Measurements from ENCODE around the gene SVIL. TPM values are rescaled to one million over a fixed set of nuclear protein-coding genes. Genes with fewer than 3 reads are reported as not detected.

SVIL gene
- polyA plus RNA-seq, 1 experiment, result 47.9 TPM

- ChIA-PET POLR2A (no interaction called here), CTCF (interaction anchor here (1.4 kb wide), 1 partner anchor 14 kb away, joined by 4 read pairs; no protein-coding TSS in a partner anchor)
- TF ChIP-seq CTCF (IDR thresholded peaks at IDR 0.05; ENCODE audit: low read depth, low read length), result no peak
These were observed 30.4 kb downstream of the SVIL start for GRCh38 chr10:29604291-29604825.

GRCh38 chr10:29603223-29603896 lies 31.4 kb downstream of the SVIL start:
- H3K4me3 ChIP-seq (ENCODE audit: low read depth, low read length), result no peak overlapping the region
- H3K9me3 ChIP-seq (ENCODE audit: control insufficient read depth, insufficient read depth, low read length), result peaks cover under 1% of the 10 kb centered on the region; the same call in 1 of the 2 replicates
- TF ChIP-seq CTCF (IDR thresholded peaks at IDR 0.05; ENCODE audit: low read depth, low read length), result no peak
- ChIA-PET POLR2A (no interaction called here), CTCF (no interaction called here)
- H3K27me3 ChIP-seq (ENCODE audit: control insufficient read depth, insufficient read depth, low read length), result no peaks in the 10 kb centered on the region
- no peak overlapping the region for H3K27ac ChIP-seq (ENCODE audit: low read depth, low read length)
- DNase-seq (ENCODE audit: low read depth, low spot score), result no peak

More at GRCh38 chr10:29604291-29604825, 30.4 kb downstream of the SVIL start:
- Histone ChIP-seq H3K9me3 (ENCODE audit: control insufficient read depth, insufficient read depth, low read length) (peaks cover 11% of the 10 kb centered on the region), H3K27ac (ENCODE audit: low read depth, low read length) (no peak overlapping the region), H3K27me3 (ENCODE audit: control insufficient read depth, insufficient read depth, low read length) (no peaks in the 10 kb centered on the region), H3K4me3 (ENCODE audit: low read depth, low read length) (no peak overlapping the region)
- DNase-seq (ENCODE audit: low read depth, low spot score), result no peak

- CTCF ChIA-PET, result interaction anchor here (1.6 kb wide), 1 partner anchor 11 kb away, joined by 9 read pairs; no protein-coding TSS in a partner anchor
- DNase-seq (ENCODE audit: low read depth, low spot score), result no peak
- POLR2A ChIA-PET, result interaction anchor here (0.6 kb wide), 1 partner anchor 90 kb away, joined by 9 read pairs; no protein-coding TSS in a partner anchor
These were observed 34.0 kb downstream of the SVIL start for GRCh38 chr10:29600821-29601220.

GRCh38 chr10:29600067-29600466 lies 34.7 kb downstream of the SVIL start:
- Histone ChIP-seq H3K27me3 (ENCODE audit: control insufficient read depth, insufficient read depth, low read length) (no peaks in the 10 kb centered on the region), H3K4me3 (ENCODE audit: low read depth, low read length) (no peak overlapping the region), H3K9me3 (ENCODE audit: control insufficient read depth, insufficient read depth, low read length) (no peaks in the 10 kb centered on the region), H3K27ac (ENCODE audit: low read depth, low read length) (no peak overlapping the region)
- ChIA-PET CTCF (interaction anchor here (1.5 to 2.2 kb wide), 2 partner anchors 10 to 103 kb away, joined by 3 to 9 read pairs; no protein-coding TSS in a partner anchor), POLR2A (interaction anchor here (0.6 kb wide), 1 partner anchor 91 kb away, joined by 9 read pairs; no protein-coding TSS in a partner anchor)
- DNase-seq (ENCODE audit: low read depth, low spot score), result no peak
- TF ChIP-seq CTCF (IDR thresholded peaks at IDR 0.05; ENCODE audit: low read depth, low read length), result no peak

More at GRCh38 chr10:29600821-29601220, 34.0 kb downstream of the SVIL start:
- no peaks in the 10 kb centered on the region for H3K27me3 ChIP-seq (ENCODE audit: control insufficient read depth, insufficient read depth, low read length)
- no peak overlapping the region for H3K27ac ChIP-seq (ENCODE audit: low read depth, low read length)
- TF ChIP-seq CTCF (IDR thresholded peaks at IDR 0.05; ENCODE audit: low read depth, low read length), result no peak
- H3K9me3 ChIP-seq (ENCODE audit: control insufficient read depth, insufficient read depth, low read length), result no peaks in the 10 kb centered on the region
- no peak overlapping the region for H3K4me3 ChIP-seq (ENCODE audit: low read depth, low read length)

- DNase-seq (ENCODE audit: low read depth, low spot score), result peak; percentile 37
- H3K9me3 ChIP-seq (ENCODE audit: control insufficient read depth, insufficient read depth, low read length), result no peaks in the 10 kb centered on the region
- no peaks in the 10 kb centered on the region for H3K27me3 ChIP-seq (ENCODE audit: control insufficient read depth, insufficient read depth, low read length)
- ChIA-PET POLR2A (no interaction called here), CTCF (interaction anchor here (0.6 to 2.2 kb wide), 6 partner anchors 9 to 102 kb away, joined by 3 to 9 read pairs (median 3); no protein-coding TSS in a partner anchor)
- H3K27ac ChIP-seq (ENCODE audit: low read depth, low read length), result peak overlapping the region; percentile 62
- H3K4me3 ChIP-seq (ENCODE audit: low read depth, low read length), result no peak overlapping the region
- no peak for TF ChIP-seq CTCF (IDR thresholded peaks at IDR 0.05; ENCODE audit: low read depth, low read length)
These were observed 35.9 kb downstream of the SVIL start for GRCh38 chr10:29598851-29599311.

Measured in AG04450 (cell line).